Fibroblast of skin of back (primary cell): Measurements from ENCODE around the gene MYCL.
A peak's percentile ranks its signal among the peaks of the same experiment; 100 is the strongest.
"Not testable (repeated sequence)": the region's sequence is repeated elsewhere in the genome, so short reads cannot be mapped to it uniquely, and the experiment has no call there.

ENCODE experiments used
- DNase-seq: peaks from one replicate; pipeline ENCODE4 v3.0.0-alpha.2; 2013

MYCL gene

GRCh38 chr1:39917825-39918224 is 16.1 kb upstream of the MYCL start:
- DNase-seq = no peak

DNA sequence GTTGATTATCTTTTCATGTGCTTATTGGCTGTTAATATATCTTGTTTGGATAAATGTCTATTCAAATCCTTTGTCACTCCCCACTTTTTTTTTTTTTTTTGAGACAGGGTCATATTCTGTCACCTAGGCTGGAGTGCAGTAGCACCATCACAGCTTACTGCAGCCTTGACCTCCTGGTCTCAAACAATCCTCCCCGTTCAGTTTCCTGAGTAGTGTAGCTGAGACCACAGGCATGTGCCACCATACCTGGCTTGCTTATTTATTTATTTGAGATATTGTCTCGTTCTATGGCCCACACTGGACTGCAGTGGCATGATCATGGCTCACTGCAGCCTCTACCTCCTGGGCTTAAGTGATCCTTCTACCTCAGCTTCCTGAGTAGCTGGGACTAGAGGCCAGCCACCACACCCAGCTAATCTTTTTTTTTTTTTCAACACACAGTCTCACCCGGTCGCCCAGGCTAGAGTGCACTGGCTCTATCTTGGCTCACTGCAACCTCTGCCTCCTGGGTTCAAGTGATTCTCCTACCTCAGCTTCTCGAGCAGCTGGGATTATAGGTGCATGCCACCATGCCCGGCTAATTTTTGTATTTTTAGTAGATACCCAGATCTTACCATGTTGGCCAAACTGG is 13.9 kb upstream of the MYCL start:
- no peak for DNase-seq

DNA sequence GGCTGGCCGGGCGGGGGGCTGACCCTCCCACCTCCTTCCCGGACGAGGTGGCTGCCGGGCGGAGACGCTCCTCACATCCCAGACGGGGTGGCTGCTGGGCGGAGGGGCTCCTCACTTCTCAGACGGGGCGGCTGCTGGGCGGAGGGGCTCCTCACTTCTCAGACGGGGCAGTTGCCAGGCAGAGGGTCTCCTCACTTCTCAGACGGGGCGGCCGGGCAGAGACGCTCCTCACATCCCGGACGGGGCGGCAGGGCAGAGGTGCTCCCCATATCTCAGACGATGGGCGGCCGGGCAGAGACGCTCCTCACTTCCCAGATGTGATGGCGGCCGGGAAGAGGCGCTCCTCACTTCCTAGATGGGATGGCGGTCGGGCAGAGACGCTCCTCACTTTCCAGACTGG is 11.4 kb upstream of the MYCL start:
- not testable (repeated sequence) for DNase-seq

- DNase-seq = no peak
These were observed 8.5 kb upstream of the MYCL start for GRCh38 chr1:39910263-39910662.

GRCh38 chr1:39908534-39908933 is 6.8 kb upstream of the MYCL start:
- DNase-seq = no peak

- DNase-seq = no peak
These were observed 6.1 kb upstream of the MYCL start for GRCh38 chr1:39907528-39908453.

- DNase-seq = no peak
These were observed 3.5 kb upstream of the MYCL start for GRCh38 chr1:39905172-39905571.

GRCh38 chr1:39902460-39902807 is 717 bp upstream of the MYCL start:
- DNase-seq = no peak

GRCh38 chr1:39901464-39901713 is 328 bp downstream of the MYCL start:
- peak; percentile 37 for DNase-seq

DNA sequence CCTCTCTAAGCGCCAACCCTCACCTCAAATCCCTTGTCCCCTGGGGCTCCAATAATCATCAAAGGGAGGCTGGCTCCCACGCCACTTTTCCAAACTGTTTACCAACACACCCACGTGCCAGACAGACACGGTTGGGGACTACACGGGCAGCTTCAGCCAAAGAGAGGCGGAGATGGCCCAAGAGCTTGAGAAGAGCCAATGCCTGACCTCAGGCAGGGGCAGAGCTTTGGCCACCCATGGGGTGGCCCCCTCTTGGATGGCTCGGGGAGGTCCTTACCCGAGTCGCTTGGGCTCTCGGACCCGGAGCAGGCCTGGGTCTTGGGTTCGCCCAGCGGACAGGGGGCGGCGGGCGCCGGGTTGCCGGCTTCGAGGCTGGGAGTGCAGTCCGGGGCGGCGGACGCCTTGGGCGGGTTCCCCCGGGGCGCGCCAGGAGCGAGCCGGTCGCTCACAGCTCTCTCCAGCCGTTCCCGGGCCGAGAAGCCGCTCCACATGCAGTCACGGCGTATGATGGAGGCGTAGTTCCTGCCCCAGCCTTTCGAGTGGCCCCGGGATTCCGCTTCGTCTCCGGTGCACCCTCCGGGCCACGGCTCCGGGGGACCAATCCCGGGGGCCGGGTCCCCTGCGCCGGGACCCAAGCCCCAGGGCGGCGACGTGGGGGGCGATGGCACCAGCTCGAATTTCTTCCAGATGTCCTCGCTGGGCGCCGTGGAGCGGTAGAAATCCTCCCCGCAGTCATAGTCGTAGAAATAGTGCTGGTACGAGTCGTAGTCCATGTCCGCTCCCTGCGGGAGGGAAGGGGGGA is 854 bp downstream of the MYCL start:
- DNase-seq = peak; percentile 42

DNA sequence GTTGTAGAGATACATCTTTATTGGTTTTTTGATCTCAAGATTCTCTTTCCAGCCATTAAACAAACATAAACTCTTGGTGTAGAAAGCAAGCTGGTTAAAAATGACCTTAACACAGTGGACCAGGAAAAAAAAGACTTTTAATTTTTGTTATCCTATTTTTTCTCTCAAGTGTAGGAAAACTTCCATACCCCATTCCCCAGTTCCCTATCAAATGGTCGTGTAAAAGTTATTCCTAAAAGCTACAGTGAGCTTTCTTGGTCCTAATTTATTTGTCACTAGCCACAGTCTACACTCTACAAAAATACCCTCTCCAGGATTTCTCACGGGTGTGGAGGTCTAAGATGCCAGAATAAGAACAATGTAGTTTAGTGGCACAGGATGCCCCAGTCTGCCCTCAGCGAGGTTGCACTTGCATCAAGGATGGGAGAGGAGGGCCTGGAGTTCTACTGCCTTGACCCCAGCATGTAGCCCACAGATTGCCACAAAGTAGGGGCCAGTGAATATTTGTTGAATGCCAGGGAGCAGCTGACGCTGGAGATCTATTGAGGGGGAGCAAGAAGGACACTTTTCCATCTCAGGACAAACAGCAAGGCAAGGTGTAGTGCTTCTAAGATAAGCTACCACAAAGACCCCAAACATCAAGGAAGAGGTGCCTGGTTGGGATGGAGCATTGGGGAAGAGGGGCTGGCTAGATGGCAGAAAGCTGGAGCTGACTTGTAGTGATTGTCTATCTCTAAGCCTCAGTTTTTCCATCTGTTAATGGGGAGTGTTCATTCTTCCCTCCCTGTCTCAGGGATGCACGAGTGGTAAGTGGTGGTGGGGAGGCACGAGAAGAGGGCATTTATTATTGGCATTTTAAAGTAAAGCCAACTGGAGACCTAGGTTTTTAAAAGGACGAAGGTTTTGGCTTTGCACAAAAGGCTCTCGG is 1.8 kb downstream of the MYCL start:
- DNase-seq = no peak

DNA sequence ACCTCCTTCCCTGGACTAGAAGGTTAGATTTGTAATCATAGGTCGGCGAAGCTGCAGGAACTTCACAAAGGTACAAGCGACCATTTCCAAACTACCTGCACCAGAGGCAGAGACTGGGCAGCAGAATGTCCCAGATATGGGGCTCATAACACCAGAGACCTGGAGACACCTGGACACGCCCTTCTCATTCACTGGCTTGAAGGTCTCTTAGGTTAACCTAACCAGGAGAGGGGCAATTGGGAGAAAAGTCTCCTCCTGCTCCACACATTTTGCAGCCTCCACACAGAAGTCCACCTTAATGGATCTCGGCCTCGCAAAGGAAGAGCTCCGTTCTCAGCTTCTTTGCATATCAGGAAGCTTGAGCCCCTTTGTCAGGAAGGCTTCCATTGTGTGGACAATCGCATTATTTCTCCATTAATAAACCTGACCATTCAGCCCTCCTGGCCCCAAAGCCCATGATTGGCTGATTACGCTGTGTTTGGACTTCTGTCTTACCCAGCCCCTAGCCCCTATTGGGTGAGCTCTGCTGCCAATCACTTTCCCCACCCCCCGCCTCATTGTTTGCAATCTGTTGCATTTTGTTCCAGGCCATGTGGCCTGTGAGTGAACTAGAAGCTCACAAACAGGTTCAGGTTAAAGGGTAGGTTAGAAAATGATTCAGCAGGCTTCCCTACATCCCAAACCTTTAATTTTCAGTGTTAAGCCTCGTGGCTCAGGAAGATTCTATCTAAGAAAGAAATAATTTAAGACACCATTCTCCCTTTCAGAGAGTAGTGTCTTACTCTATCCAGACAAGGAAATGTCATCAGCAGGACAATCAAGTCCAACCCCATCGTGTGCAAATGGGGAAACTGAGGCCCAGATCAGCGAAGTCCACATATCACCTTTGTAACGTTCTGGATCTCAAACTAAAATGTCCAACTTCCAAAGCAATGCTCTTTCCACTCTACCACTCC is 2.8 kb downstream of the MYCL start:
- peak; percentile 56 for DNase-seq

- DNase-seq = no peak
These were observed 3.5 kb downstream of the MYCL start for GRCh38 chr1:39898191-39898590.

DNA sequence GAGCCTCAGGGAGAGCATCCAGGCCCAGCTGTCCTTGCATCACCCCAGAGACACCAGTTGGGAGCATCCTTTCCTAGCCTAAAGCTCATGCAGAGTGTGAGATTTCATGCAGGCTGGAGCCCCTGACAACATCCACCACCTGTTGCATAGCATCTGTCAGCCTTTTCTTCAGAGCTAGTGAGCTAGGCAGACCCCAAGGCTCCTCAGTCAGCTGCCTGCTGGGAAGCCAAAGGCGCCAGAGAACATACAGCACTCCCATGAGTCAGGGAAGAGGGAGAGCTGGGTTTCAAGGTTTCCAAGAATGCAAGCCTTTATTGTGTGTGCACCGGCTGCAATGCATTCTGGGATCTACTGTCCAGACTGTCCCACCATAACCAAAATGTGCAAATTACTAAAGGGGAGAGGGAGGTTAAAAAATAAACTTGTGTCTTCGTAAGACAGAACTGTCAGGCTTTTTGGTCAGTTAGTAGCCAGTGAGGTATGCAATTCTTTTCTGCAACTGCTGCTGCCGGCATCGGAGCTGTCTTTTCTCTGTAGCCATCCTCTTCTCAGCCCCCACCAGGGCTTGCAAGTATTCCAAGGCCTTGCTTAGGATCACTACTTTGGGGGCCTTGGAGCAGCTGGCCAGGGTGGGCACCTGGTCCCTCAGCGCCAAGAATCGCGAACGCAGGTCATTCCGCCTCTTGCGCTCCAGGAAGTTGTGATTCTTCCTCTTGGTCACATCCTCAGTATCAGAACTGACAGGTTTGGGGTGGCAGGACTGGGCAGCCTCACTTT is 4.6 kb downstream of the MYCL start:
- DNase-seq = peak; percentile 39

GRCh38 chr1:39895731-39896480 is 5.8 kb downstream of the MYCL start:
- DNase-seq = no peak

DNA sequence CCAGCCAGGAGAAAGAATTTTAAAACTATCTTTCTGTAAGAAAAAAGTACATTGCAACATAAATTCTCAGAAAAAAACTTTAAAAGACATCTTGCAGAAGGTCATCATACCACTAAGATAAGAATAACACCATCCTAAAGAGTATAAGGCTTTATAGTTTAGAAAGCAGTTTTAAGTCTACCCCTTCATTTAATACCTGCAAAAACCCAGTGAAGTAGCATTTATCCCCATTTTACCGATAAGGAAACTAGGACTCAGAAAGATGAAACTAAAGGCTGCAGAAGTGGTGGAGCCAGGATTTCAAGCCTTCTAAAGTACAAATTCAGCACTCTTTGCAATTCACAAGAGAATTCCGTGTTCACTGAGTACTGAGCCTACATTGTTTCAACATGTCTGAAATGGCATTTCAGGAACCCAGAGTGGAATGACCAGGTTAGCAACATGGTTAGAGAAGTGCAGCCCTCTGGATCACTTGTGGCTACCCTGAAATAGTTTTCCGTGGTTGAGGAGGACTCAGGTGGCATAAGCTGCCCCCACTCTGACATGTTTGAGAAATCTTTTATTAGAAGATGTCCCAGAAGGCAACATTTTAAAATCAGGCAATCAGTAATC is 6.7 kb downstream of the MYCL start:
- no peak for DNase-seq

- DNase-seq = peak; percentile 80
These were observed 8.8 kb downstream of the MYCL start for GRCh38 chr1:39892601-39893595.

DNA sequence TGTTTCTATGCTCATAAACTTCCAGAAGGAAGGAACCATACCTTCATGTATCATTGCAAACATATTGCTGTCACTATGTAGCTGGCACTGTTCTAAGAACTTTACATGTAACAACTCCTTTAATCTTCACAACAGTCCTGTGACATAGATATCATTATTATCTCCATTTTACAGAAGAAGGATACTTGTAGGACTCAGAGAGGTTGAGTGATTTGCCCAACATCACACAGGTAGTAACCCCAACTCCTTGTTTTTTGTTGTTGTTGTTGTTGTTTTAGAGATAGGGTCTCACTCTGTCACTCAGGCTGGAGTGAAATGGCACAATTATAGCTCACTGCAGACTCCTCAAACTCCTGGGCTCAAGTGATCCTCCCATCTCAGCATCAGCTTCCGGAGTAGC is 10.8 kb downstream of the MYCL start:
- DNase-seq = no peak
